Omental fat pad (tissue), 4 donors: ENCODE measurements around the gene DDX5. TPM values are rescaled to one million over a fixed set of nuclear protein-coding genes. Genes with fewer than 3 reads are reported as not detected.
"Not testable (repeated sequence)": the region's sequence is repeated elsewhere in the genome, so short reads cannot be mapped to it uniquely, and the experiment has no call there.

ENCODE experiments used
- ATAC-seq: fragments of 150-250 bp; one replicate; pipeline ENCODE4 v1.9.1; 2016; ENCODE audit warnings: mild to moderate bottlenecking, moderate library complexity; ENCODE audit not compliant: low FRiP score
- DNase-seq: peaks from one replicate; pipeline ENCODE4 v3.0.0-alpha.2; 2019; ENCODE audit warnings: low spot score
- total RNA-seq, 4 donors: library from RNA; depleted of rRNA; stranded (reverse); fragments of >200 nt; gene quantifications; one replicate each; pipeline ENCODE4 v1.1.0, GENCODE V29; 2016
- TF ChIP-seq, protein P1 (sequence below), 3 donors: fragments of 450-650 bp; IDR thresholded peaks; one replicate each; pipeline ENCODE4 v1.5.1; 2016 to 2017; ENCODE audit warnings: antibody characterized with exemption in 3 of 3, mild to moderate bottlenecking in 3 of 3, moderate library complexity in 2 of 3

The DDX5 gene
- total RNA-seq, 4 donors from 2014 or later, result 584 to 997 (median 913) TPM

- no peak for DNase-seq
- ATAC-seq, result no peak
- TF ChIP-seq, protein P1, sequence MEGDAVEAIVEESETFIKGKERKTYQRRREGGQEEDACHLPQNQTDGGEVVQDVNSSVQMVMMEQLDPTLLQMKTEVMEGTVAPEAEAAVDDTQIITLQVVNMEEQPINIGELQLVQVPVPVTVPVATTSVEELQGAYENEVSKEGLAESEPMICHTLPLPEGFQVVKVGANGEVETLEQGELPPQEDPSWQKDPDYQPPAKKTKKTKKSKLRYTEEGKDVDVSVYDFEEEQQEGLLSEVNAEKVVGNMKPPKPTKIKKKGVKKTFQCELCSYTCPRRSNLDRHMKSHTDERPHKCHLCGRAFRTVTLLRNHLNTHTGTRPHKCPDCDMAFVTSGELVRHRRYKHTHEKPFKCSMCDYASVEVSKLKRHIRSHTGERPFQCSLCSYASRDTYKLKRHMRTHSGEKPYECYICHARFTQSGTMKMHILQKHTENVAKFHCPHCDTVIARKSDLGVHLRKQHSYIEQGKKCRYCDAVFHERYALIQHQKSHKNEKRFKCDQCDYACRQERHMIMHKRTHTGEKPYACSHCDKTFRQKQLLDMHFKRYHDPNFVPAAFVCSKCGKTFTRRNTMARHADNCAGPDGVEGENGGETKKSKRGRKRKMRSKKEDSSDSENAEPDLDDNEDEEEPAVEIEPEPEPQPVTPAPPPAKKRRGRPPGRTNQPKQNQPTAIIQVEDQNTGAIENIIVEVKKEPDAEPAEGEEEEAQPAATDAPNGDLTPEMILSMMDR (IDR thresholded peaks at IDR 0.05), result no peak
Measured at GRCh38 chr17:64461788-64462187, 44.3 kb downstream of the DDX5 start.

GRCh38 chr17:64460955-64461354 is 45.1 kb downstream of the DDX5 start:
- TF ChIP-seq, protein P1 (IDR thresholded peaks at IDR 0.05), result no peak
- DNase-seq, result no peak
- ATAC-seq, result no peak

- ATAC-seq, DNase-seq: not testable (repeated sequence)
Measured at GRCh38 chr17:64459818-64460217, 46.3 kb downstream of the DDX5 start.

DNA sequence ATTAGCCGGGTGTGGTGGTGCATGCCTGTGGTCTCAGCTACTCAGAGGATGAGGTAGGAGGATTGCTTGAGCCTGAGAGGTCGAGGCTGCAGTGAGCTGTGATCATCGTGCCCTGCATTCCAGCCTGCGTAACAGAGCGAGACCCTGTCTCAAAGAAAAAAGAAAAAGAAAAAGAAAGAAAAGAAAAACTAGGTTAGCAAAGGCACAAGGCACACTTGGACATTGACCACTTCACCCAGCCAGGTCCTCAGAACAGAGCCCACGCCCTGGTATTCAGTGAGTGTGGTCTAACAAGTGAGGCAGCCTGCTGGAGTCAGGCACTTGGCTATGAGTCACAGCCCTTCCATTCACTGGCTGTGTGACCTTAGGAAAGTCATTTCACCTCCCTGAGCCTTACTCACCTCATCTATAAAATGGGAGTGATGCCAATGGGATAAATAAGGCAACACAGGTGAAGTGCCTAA is 46.8 kb downstream of the DDX5 start:
- no peak for ATAC-seq
- DNase-seq, result no peak
- TF ChIP-seq, protein P1 (IDR thresholded peaks at IDR 0.05), result no peak

DNA sequence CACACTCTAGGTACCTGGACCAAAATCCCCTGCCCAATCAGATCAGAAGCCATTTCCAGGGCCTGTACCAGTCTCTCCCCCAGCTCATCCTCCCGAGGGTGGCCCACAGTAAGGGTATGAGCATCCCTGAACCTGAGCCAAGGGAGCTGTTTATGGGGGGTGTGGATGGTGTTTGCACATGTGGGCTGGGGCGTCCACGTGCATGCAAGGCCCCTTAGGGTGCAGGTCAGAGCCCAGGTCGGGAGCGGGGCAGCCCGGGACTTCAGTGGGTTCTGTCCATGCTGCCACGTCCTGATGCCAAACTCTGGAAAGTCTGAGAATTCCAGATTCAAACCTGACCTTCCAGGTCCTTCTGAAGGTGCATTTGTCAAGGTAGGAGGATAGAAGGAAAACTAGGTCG is 47.3 kb downstream of the DDX5 start:
- ATAC-seq (no peak), DNase-seq (no peak)
- TF ChIP-seq, protein P1 (IDR thresholded peaks at IDR 0.05), result no peak

GRCh38 chr17:64457156-64457555 is 48.9 kb downstream of the DDX5 start:
- TF ChIP-seq, protein P1 (IDR thresholded peaks at IDR 0.05), result no peak
- ATAC-seq (no peak), DNase-seq (no peak)

DNA sequence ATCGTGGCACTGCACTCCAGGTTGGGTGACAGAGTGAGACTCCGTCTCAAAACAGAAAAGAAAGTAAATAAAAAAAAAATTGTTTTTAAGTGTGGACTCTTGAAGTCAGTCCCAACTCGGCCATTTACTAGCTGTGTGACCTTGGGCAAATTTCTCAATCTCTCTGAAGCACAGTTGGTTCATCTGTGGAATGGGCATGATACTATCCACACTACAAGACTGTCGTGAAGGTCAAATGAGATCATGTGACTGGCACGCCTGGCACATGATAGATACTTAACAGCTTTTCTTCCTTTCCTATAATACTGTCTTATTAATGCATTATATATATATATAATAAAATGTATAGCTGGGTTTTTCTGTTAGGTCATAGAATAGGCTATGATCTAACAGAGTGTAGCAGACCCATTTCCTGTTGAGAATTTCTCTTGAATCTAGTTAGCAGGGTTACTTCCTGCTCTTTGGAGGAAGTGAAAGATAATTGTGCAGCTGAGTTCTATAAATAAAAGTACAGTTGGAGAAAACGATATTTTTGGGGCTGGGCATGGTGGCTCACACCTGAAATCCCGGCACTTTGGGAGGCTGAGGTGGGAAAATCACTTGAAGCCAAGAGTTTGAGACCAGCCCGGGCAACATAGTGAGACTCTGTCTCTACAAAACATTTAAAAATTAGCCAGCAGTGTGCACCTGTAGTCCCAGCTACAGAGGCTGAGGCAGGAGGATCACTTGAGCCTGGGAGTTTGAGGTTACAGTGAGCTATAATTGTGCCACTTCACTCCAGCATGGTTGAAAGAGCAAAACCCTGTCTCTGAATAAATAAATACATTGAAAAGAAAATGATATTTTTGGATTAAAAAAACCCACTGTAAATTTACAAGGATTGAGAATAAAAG is 49.9 kb downstream of the DDX5 start:
- TF ChIP-seq, protein P1 (IDR thresholded peaks at IDR 0.05), result no peak
- no peak for ATAC-seq
- no peak for DNase-seq
